ENCODE results near the gene ETS1.

Gene ETS1

GRCh38 chr11:128497776-128498095 lies 89.6 kb downstream of the ETS1 start:
- no peak for DNase-seq

GRCh38 chr11:128497061-128497775 lies 90.1 kb downstream of the ETS1 start:
- DNase-seq, result no peak

- no peak for DNase-seq
These were observed 90.7 kb downstream of the ETS1 start for GRCh38 chr11:128496692-128497060.

- no peak for DNase-seq
These were observed 91.1 kb downstream of the ETS1 start for GRCh38 chr11:128496249-128496648.

- DNase-seq, result no peak
These were observed 92.7 kb downstream of the ETS1 start for GRCh38 chr11:128494418-128495332.

GRCh38 chr11:128493570-128493965 lies 93.8 kb downstream of the ETS1 start:
- no peak for DNase-seq

- DNase-seq, result no peak
These were observed 94.3 kb downstream of the ETS1 start for GRCh38 chr11:128492903-128493569.

GRCh38 chr11:128492461-128492860 lies 94.9 kb downstream of the ETS1 start:
- no peak for DNase-seq

- DNase-seq, result no peak
These were observed 96.0 kb downstream of the ETS1 start for GRCh38 chr11:128491195-128491936.

GRCh38 chr11:128490092-128490491 lies 97.3 kb downstream of the ETS1 start:
- DNase-seq, result no peak

GRCh38 chr11:128488471-128488870 lies 98.9 kb downstream of the ETS1 start:
- no peak for DNase-seq

- DNase-seq, result no peak
These were observed 99.4 kb downstream of the ETS1 start for GRCh38 chr11:128487978-128488377.

- no peak for DNase-seq
These were observed 103.2 kb downstream of the ETS1 start for GRCh38 chr11:128484172-128484571.

GRCh38 chr11:128483211-128483788 lies 104.1 kb downstream of the ETS1 start:
- DNase-seq, result no peak

GRCh38 chr11:128482512-128483191 lies 104.7 kb downstream of the ETS1 start:
- no peak for DNase-seq

- DNase-seq, result no peak
These were observed 105.3 kb downstream of the ETS1 start for GRCh38 chr11:128482092-128482491.

GRCh38 chr11:128481135-128481534 lies 106.2 kb downstream of the ETS1 start:
- DNase-seq, result no peak

- DNase-seq, result no peak
These were observed 106.7 kb downstream of the ETS1 start for GRCh38 chr11:128480665-128481064.

GRCh38 chr11:128480066-128480465 lies 107.3 kb downstream of the ETS1 start:
- DNase-seq, result no peak

- DNase-seq, result no peak
These were observed 108.2 kb downstream of the ETS1 start for GRCh38 chr11:128479144-128479543.

GRCh38 chr11:128478305-128478704 lies 109.1 kb downstream of the ETS1 start:
- no peak for DNase-seq

- DNase-seq, result no peak
These were observed 109.5 kb downstream of the ETS1 start for GRCh38 chr11:128477811-128478210.

All from NCI-H446 treated with DMSO at 0.1 percent for 48 hours (cell line).